T-helper 1 cell (primary cell): Measurements from ENCODE around the gene PCYT1A.
"Not testable (repeated sequence)": the region's sequence is repeated elsewhere in the genome, so short reads cannot be mapped to it uniquely, and the experiment has no call there.

Experiments used
- DNase-seq, 5 donors: peaks; one replicate each; pipeline ENCODE4 v3.0.0-alpha.2; 2012 to 2020

The PCYT1A gene

GRCh38 chr3:196189566-196190347 lies 97.8 kb downstream of the PCYT1A start:
- no peak for DNase-seq

- DNase-seq: peak in 1 of 5 donors; percentile 41
These were observed 100.6 kb downstream of the PCYT1A start for GRCh38 chr3:196186651-196187573.

- DNase-seq: no peak
These were observed 102.6 kb downstream of the PCYT1A start for GRCh38 chr3:196184881-196185280.

GRCh38 chr3:196184169-196184432 lies 103.4 kb downstream of the PCYT1A start:
- not testable (repeated sequence) for DNase-seq

- DNase-seq: peak in 1 of 5 donors; percentile 29
These were observed 106.4 kb downstream of the PCYT1A start for GRCh38 chr3:196181127-196181546.

GRCh38 chr3:196180346-196180745 lies 107.2 kb downstream of the PCYT1A start:
- no peak for DNase-seq
